Stimulated activated CD4-positive, alpha-beta T cell treated with anti-CD3 and anti-CD28 coated beads, Interleukin-2, amount 100 ng/mL, for 4 hours (primary cell): ENCODE results near the gene NAV3.
"Not testable (repeated sequence)": the region's sequence is repeated elsewhere in the genome, so short reads cannot be mapped to it uniquely, and the experiment has no call there.

Experiments
- DNase-seq: peaks from one replicate; pipeline ENCODE4 v3.0.0-alpha.2; 2020; ENCODE audit warnings: low read depth

Gene NAV3

GRCh38 chr12:78257662-78258061, 427.0 kb downstream of the NAV3 start:
- not testable (repeated sequence) for DNase-seq

- DNase-seq, result no peak
These were observed 430.3 kb downstream of the NAV3 start for GRCh38 chr12:78260976-78261375.

GRCh38 chr12:78261901-78262300, 431.2 kb downstream of the NAV3 start:
- DNase-seq, result no peak
